ENCODE data around the gene FBXO27. TPM values are rescaled to one million over a fixed set of nuclear protein-coding genes. Genes with fewer than 3 reads are reported as not detected.

FBXO27 gene
- total RNA-seq, 1 donor from 2014 or later = 20.9 TPM

DNA sequence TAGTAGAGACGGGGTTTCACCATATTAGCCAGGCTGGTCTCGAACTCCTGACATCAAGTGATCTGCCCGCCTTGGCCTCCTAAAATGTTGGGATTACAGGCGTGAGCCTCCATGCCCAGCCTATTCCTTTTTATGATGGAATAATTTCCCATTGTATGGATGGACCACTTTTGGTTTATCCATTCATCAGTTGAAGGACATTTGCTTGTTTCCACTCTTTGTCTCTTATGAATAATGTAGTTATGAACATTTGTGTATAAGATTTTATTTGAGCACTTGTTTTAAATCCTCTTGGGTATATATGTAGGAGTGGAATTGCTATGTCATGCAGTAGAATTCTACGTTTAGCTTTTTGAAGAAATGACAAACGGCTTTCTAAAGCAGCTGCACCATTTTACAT lies 23.3 kb downstream of the FBXO27 start:
- H3K27me3 ChIP-seq (ENCODE audit: low read depth) = peaks cover 12% of the 10 kb centered on the region
- TF ChIP-seq, protein P1, sequence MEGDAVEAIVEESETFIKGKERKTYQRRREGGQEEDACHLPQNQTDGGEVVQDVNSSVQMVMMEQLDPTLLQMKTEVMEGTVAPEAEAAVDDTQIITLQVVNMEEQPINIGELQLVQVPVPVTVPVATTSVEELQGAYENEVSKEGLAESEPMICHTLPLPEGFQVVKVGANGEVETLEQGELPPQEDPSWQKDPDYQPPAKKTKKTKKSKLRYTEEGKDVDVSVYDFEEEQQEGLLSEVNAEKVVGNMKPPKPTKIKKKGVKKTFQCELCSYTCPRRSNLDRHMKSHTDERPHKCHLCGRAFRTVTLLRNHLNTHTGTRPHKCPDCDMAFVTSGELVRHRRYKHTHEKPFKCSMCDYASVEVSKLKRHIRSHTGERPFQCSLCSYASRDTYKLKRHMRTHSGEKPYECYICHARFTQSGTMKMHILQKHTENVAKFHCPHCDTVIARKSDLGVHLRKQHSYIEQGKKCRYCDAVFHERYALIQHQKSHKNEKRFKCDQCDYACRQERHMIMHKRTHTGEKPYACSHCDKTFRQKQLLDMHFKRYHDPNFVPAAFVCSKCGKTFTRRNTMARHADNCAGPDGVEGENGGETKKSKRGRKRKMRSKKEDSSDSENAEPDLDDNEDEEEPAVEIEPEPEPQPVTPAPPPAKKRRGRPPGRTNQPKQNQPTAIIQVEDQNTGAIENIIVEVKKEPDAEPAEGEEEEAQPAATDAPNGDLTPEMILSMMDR (IDR thresholded peaks at IDR 0.05; ENCODE audit: borderline replicate concordance) = no peak
- H3K4me1 ChIP-seq = no peaks in the 10 kb centered on the region
- no peaks in the 10 kb centered on the region for H3K36me3 ChIP-seq
- no peak for DNase-seq
- no peaks in the 10 kb centered on the region for H3K9me3 ChIP-seq (replicated peaks)
- intact Hi-C loops (cut with micrococcal nuclease) = no loop called here
- no peak overlapping the region for H3K4me3 ChIP-seq
- H3K27ac ChIP-seq (replicated peaks) = no peak overlapping the region

DNA sequence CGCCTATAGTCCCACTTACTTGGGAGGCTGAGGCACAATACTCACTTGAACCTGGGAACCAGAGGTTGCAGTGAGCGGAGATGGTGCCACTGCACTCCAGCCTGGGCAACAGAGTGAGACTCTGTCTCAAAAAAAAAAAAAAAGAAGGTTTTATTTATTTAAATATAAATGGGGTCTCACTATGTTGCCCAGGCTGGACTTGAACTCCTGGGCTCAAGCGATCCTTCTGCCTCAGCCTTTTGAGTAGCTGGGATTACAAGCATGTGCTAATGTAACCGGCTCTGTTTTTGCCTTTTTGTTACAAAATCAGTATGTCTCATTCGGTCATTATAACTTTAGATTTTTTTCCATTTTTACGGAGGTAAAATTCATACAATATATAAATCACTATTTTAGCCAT lies 24.2 kb downstream of the FBXO27 start:
- Histone ChIP-seq H3K27me3 (ENCODE audit: low read depth) (peaks cover 14% of the 10 kb centered on the region), H3K36me3 (no peaks in the 10 kb centered on the region), H3K27ac (replicated peaks) (no peak overlapping the region), H3K4me1 (no peaks in the 10 kb centered on the region), H3K9me3 (replicated peaks) (no peaks in the 10 kb centered on the region), H3K4me3 (no peak overlapping the region)
- DNase-seq = no peak
- TF ChIP-seq, protein P1 (IDR thresholded peaks at IDR 0.05; ENCODE audit: borderline replicate concordance) = no peak
- intact Hi-C loops (cut with micrococcal nuclease) = no loop called here

DNA sequence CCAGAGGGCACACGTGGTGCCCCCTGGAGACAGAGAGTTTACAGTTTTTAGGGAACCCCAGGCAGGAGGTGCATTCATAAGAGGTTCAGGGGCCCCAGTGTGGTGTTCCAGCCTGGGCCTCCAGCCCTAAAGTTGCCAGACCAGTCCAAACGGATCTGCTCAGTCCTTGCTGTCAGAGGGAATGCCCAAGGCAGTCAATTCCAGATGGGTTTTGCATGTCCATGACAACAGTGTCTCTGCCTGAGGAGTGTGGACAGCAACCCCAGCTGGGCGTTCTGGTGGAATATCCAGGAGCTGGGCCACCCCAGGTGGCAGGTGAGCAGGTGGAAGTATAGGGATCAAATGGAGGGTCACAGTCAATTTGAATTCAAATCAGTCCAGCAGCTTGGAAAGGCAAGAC lies 25.3 kb downstream of the FBXO27 start:
- Histone ChIP-seq H3K4me1 (no peaks in the 10 kb centered on the region), H3K9me3 (replicated peaks) (no peaks in the 10 kb centered on the region), H3K27ac (replicated peaks) (no peak overlapping the region), H3K4me3 (no peak overlapping the region), H3K36me3 (no peaks in the 10 kb centered on the region), H3K27me3 (ENCODE audit: low read depth) (peaks cover 22% of the 10 kb centered on the region)
- intact Hi-C loops (cut with micrococcal nuclease) = no loop called here
- no peak for DNase-seq
- TF ChIP-seq, protein P1 (IDR thresholded peaks at IDR 0.05; ENCODE audit: borderline replicate concordance) = no peak

DNA sequence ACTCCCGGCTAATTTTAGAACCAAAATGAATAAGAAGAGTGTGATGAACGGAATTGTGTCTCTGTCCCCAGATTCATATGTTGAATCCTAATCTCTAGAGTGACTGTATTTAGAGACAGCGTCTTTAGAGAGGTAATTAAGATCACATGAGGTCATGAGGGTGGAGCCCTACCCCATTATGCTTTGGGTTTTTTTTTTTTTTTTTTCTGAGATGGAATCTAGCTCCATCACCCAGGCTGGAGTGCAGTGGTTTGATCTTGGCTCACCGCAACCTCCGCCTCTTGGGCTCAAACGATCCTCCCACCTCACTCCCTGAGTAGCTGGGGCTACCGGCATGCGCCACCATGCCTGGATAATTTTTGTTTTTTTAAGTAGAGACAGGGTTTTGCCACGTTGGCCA lies 27.9 kb downstream of the FBXO27 start:
- intact Hi-C loops (cut with micrococcal nuclease) = no loop called here
- no peaks in the 10 kb centered on the region for H3K4me1 ChIP-seq
- TF ChIP-seq, protein P1 (IDR thresholded peaks at IDR 0.05; ENCODE audit: borderline replicate concordance) = no peak
- peaks cover 47% of the 10 kb centered on the region for H3K27me3 ChIP-seq (ENCODE audit: low read depth)
- H3K4me3 ChIP-seq = no peak overlapping the region
- H3K27ac ChIP-seq (replicated peaks) = no peak overlapping the region
- no peaks in the 10 kb centered on the region for H3K9me3 ChIP-seq (replicated peaks)
- H3K36me3 ChIP-seq = no peaks in the 10 kb centered on the region
- DNase-seq = no peak

DNA sequence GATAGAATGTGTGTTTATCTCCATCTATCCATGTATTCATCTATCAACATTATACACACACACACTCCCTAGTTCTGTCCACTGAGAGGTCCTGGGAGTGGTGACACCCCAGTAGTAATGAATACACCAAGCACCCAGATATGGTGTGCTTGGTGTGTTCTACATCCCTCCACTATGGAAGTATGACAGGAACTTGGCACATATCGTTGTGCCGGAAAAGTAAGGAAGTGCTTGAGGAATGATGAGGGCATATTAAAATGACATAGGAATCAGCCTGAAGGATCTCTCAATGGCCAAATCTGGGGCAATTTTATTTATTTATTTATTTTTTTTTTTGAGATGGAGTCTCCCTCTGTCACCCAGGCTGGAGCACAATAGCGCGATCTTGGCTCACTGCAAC lies 28.6 kb downstream of the FBXO27 start:
- TF ChIP-seq, protein P1 (IDR thresholded peaks at IDR 0.05; ENCODE audit: borderline replicate concordance) = no peak
- intact Hi-C loops (cut with micrococcal nuclease) = no loop called here

DNA sequence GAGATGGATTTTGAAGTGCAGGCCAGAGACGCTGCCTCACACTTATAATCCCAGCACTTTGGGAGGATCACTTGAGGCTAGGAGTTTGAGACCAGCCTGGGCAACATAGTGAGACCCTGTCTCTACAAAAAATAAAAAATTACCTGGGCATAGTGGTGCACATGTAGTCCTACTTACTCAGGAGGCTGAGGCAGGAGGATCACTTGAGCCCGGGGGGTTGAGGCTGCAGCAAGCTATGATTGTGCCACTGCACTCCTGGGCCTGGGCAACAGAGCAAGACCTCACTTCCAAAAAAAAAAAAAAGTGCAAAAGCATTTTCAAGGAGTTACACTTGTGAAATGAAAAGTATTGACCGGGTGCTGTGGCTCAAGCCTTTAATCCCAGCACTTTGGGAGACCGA lies 29.2 kb downstream of the FBXO27 start:
- no peaks in the 10 kb centered on the region for H3K9me3 ChIP-seq (replicated peaks)
- TF ChIP-seq, protein P1 (IDR thresholded peaks at IDR 0.05; ENCODE audit: borderline replicate concordance) = no peak
- H3K4me3 ChIP-seq = no peak overlapping the region
- intact Hi-C loops (cut with micrococcal nuclease) = no loop called here
- H3K36me3 ChIP-seq = no peaks in the 10 kb centered on the region
- no peak overlapping the region for H3K27ac ChIP-seq (replicated peaks)
- H3K27me3 ChIP-seq (ENCODE audit: low read depth) = peaks cover 57% of the 10 kb centered on the region
- DNase-seq = no peak
- H3K4me1 ChIP-seq = no peaks in the 10 kb centered on the region

More for the DNA sequence above, 28.6 kb downstream of the FBXO27 start:
- H3K27me3 ChIP-seq (ENCODE audit: low read depth) = peaks cover 52% of the 10 kb centered on the region
- no peak overlapping the region for H3K27ac ChIP-seq (replicated peaks)
- DNase-seq = no peak
- H3K9me3 ChIP-seq (replicated peaks) = no peaks in the 10 kb centered on the region
- no peaks in the 10 kb centered on the region for H3K36me3 ChIP-seq
- H3K4me3 ChIP-seq = no peak overlapping the region
- H3K4me1 ChIP-seq = no peaks in the 10 kb centered on the region
